KMS-11 (cell line): Measurements from ENCODE around the gene TICAM2.

Experiments used
- H2AFZ ChIP-seq: fragments of 200-600 bp; sonication (generic); 2 replicates; pipeline ENCODE4 v1.6.1; 2016; ENCODE audit warnings: antibody characterized with exemption, mixed run types, low read depth
- H3K27ac ChIP-seq: fragments of 200-600 bp; sonication (generic); 2 replicates; pipeline ENCODE4 v1.6.1; 2016; ENCODE audit warnings: mild to moderate bottlenecking, mixed run types
- H3K27me3 ChIP-seq: fragments of 200-600 bp; sonication (generic); 2 replicates; pipeline ENCODE4 v1.6.1; 2017; ENCODE audit warnings: mild to moderate bottlenecking, low read depth, mixed run types, moderate library complexity; ENCODE audit not compliant: insufficient read depth
- H3K36me3 ChIP-seq: fragments of 200-600 bp; sonication (generic); 2 replicates; pipeline ENCODE4 v1.6.1; 2017; ENCODE audit warnings: mild to moderate bottlenecking, mixed run types; ENCODE audit not compliant: insufficient read depth
- H3K4me1 ChIP-seq: fragments of 200-600 bp; sonication (generic); 2 replicates; pipeline ENCODE4 v1.6.1; 2016; ENCODE audit warnings: mild to moderate bottlenecking, low read depth, mixed run types; ENCODE audit not compliant: poor library complexity, severe bottlenecking
- H3K4me2 ChIP-seq: fragments of 200-600 bp; sonication (generic); 2 replicates; pipeline ENCODE4 v1.7.0; 2016; ENCODE audit warnings: mild to moderate bottlenecking, mixed run types
- H3K4me3 ChIP-seq: fragments of 200-600 bp; sonication (generic); IDR thresholded peaks from 2 replicates; pipeline ENCODE4 v1.6.1; 2017; ENCODE audit warnings: low read depth, low read length, mixed read lengths; ENCODE audit not compliant: insufficient read depth
- H3K79me2 ChIP-seq: fragments of 200-600 bp; sonication (generic); 2 replicates; pipeline ENCODE4 v1.6.1; 2016; ENCODE audit warnings: low read depth, mixed run types; ENCODE audit not compliant: insufficient read depth
- H3K9ac ChIP-seq: fragments of 200-600 bp; sonication (generic); 2 replicates; pipeline ENCODE4 v1.6.1; 2016; ENCODE audit warnings: mild to moderate bottlenecking, mixed run types
- H4K20me1 ChIP-seq: fragments of 200-600 bp; sonication (generic); 2 replicates; pipeline ENCODE4 v1.6.1; 2016; ENCODE audit warnings: mild to moderate bottlenecking, mixed run types; ENCODE audit not compliant: insufficient read depth
- TF ChIP-seq, protein P1 (sequence below): fragments of 200-600 bp; sonication (generic); conservative IDR thresholded peaks from 2 replicates; pipeline ENCODE4 v1.6.1; 2017; ENCODE audit warnings: low read depth, mild to moderate bottlenecking, antibody characterized with exemption, low read length, moderate library complexity, mixed read lengths

Gene TICAM2

DNA sequence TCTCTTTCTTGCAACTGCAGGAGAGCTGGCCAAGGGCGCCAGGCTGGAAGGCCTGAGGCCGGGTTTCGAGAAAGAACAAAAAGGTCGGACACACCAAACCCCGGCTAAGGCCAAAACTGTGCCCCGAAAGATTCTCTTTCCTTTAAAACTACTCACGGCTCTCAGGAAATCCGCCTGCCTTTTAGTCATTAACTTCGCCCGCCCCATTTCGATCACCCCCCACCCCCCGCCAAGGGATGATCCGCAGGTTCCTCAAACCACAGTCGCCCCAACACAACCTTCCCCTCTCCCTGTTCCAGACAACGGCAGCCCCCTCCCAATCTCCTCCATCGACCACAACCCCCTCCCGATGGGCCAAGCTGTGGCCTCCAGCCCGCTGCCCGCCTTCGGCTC is 58.2 kb downstream of the TICAM2 start:
- Histone ChIP-seq H4K20me1 (peaks cover 20% of the 10 kb centered on the region), H3K79me2 (peaks cover 51% of the 10 kb centered on the region), H3K4me3 (no peak overlapping the region)

DNA sequence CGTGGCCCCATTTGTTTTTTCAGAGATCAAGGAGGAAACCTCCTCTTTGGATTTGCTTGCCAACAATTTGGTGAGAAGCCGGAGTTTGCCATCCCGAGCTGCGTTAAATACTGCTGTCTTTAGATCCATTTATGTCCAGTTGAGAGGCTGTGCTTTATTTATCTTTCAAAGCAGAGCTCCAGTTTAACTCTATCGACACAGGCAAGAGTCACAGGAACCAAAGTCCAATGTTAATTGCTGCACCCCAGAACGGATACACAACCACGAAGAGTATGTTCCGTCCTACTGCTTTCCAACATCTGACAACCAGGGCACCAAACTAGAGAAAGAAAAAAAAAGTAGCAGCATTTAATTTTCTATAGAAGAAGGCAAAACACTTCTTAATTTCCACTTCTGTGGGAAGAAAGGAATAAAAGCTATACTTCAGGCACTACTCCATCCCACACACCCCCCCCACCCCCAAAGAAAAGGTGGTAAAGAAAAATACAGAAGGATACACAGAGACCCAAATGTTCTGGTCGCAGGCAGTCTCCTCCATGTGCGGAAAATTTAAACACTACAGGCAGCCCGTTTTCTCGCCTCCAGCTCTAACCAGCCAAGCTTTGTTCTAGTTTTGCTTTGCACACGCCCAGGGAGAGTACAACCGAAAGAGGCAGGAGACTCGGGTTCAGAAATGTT is 58.8 kb downstream of the TICAM2 start:
- peak overlapping the region; percentile 96 for H3K9ac ChIP-seq
- no peak overlapping the region for H3K4me3 ChIP-seq
- peak overlapping the region; percentile 96 for H3K27ac ChIP-seq
- TF ChIP-seq, protein P1, sequence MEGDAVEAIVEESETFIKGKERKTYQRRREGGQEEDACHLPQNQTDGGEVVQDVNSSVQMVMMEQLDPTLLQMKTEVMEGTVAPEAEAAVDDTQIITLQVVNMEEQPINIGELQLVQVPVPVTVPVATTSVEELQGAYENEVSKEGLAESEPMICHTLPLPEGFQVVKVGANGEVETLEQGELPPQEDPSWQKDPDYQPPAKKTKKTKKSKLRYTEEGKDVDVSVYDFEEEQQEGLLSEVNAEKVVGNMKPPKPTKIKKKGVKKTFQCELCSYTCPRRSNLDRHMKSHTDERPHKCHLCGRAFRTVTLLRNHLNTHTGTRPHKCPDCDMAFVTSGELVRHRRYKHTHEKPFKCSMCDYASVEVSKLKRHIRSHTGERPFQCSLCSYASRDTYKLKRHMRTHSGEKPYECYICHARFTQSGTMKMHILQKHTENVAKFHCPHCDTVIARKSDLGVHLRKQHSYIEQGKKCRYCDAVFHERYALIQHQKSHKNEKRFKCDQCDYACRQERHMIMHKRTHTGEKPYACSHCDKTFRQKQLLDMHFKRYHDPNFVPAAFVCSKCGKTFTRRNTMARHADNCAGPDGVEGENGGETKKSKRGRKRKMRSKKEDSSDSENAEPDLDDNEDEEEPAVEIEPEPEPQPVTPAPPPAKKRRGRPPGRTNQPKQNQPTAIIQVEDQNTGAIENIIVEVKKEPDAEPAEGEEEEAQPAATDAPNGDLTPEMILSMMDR = no peak
- H3K27me3 ChIP-seq = no peaks in the 10 kb centered on the region
- H3K4me1 ChIP-seq = peaks cover 27% of the 10 kb centered on the region
- H3K4me2 ChIP-seq = peak overlapping the region; percentile 97
- H4K20me1 ChIP-seq = peaks cover 20% of the 10 kb centered on the region
- peaks cover 56% of the 10 kb centered on the region for H3K79me2 ChIP-seq
- H2AFZ ChIP-seq = peak overlapping the region; percentile 41; the same call in 1 of the 2 replicates
- peaks cover 6% of the 10 kb centered on the region; the same call in 1 of the 2 replicates for H3K36me3 ChIP-seq

More for the DNA sequence above, 58.2 kb downstream of the TICAM2 start:
- Histone ChIP-seq H3K27me3 (no peaks in the 10 kb centered on the region), H3K36me3 (peaks cover 6% of the 10 kb centered on the region; the same call in 1 of the 2 replicates), H3K9ac (peak overlapping the region; percentile 96), H2AFZ (peak overlapping the region; percentile 41), H3K4me2 (peak overlapping the region; percentile 97), H3K27ac (peak overlapping the region; percentile 96), H3K4me1 (peaks cover 25% of the 10 kb centered on the region)
- TF ChIP-seq, protein P1 = no peak

DNA sequence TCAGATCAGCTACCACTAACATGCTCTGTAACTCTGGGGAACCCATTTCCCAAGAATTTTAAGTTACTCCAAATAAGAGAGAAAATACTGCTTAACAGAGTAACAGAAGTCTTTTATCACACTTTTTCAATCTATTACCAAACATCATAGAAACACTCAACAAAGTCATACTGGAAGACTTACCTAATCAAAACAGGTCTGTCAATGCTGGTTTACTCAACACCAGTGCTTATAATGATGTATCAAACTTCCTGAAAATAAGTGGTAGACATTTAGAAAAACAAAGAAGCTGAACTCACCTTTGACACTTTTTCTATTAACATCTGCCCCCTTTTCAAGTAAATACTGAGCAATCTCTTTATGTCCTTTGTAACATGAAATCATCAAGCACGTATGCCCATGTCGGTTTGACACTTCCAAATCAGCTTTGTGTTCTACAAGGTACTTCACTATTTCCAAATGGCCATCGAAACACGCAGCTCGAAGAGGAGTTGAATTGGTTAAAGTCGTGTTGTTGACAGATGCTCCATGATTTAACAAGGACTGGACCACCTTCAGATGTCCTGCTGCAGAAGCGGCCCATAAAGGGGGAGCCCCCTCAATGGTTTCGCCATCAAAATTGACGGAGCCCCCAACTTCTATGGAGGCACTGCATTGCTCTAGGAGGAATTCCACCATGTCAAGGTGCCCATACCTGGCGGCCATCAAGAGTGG is 59.5 kb downstream of the TICAM2 start:
- Histone ChIP-seq H2AFZ (no peak overlapping the region), H3K4me2 (peak overlapping the region; percentile 97), H3K79me2 (peaks cover 63% of the 10 kb centered on the region), H3K36me3 (peaks cover 6% of the 10 kb centered on the region; the same call in 1 of the 2 replicates), H3K4me1 (peaks cover 27% of the 10 kb centered on the region), H3K27me3 (no peaks in the 10 kb centered on the region), H4K20me1 (peaks cover 20% of the 10 kb centered on the region), H3K4me3 (no peak overlapping the region), H3K27ac (peak overlapping the region; percentile 96), H3K9ac (peak overlapping the region; percentile 96; the same call in 1 of the 2 replicates)
- TF ChIP-seq, protein P1 = no peak

DNA sequence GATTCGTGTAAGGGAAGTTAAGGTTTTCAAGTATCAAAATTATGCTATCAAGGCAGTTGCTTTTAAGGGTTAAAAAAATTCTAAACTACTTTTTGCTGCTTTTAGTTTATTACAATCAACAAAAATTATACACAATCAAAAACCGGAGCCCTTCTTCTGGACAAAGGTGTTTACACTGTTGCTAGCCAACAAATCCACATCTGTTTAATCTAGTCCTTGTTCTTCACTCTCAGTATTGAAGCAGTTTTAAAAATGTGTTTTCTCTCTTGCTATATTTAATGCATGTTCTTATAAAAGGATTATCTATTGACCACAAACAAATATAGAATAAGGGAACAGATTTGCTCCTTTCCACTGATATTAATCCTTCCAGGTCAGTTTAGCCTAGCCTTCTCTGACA is 60.2 kb downstream of the TICAM2 start:
- peak overlapping the region; percentile 97 for H3K4me2 ChIP-seq
- H3K4me3 ChIP-seq = no peak overlapping the region
- H3K79me2 ChIP-seq = peaks cover 71% of the 10 kb centered on the region
- H2AFZ ChIP-seq = no peak overlapping the region
- no peaks in the 10 kb centered on the region for H3K27me3 ChIP-seq
- H4K20me1 ChIP-seq = peaks cover 20% of the 10 kb centered on the region
- TF ChIP-seq, protein P1 = no peak
- H3K9ac ChIP-seq = peak overlapping the region; percentile 49; the same call in 1 of the 2 replicates
- peaks cover 27% of the 10 kb centered on the region for H3K4me1 ChIP-seq
- peaks cover 6% of the 10 kb centered on the region; the same call in 1 of the 2 replicates for H3K36me3 ChIP-seq
- H3K27ac ChIP-seq = peak overlapping the region; percentile 3
